WTC11 (cell line): ENCODE data around the gene FAM24A.

ENCODE experiments used
- E2F4 ChIP-seq: sonication (generic); formaldehyde crosslinking; IDR thresholded peaks from 2 replicates; pipeline ENCODE4 v1.8.1; 2022; ENCODE audit warnings: low read depth, mild to moderate bottlenecking, moderate library complexity, missing genetic modification reagents, borderline replicate concordance
- FOXJ3 ChIP-seq: sonication (generic); formaldehyde crosslinking; IDR thresholded peaks from 2 replicates; pipeline ENCODE4 v1.9.0; 2021; ENCODE audit warnings: missing genetic modification reagents, mild to moderate bottlenecking, borderline replicate concordance
- NR2C2 ChIP-seq: sonication (generic); formaldehyde crosslinking; IDR thresholded peaks from 2 replicates; pipeline ENCODE4 v1.8.0; 2022; ENCODE audit warnings: mild to moderate bottlenecking, missing genetic modification reagents

- TF ChIP-seq E2F4 = peak; percentile 99
- peak; percentile 94 for TF ChIP-seq NR2C2 (CRISPR knock-in tag)
- peak; percentile 99 for TF ChIP-seq FOXJ3 (CRISPR knock-in tag)
These were observed 1.6 kb downstream of the FAM24A start for GRCh38 chr10:122911889-122912484.
